WERI-Rb-1 (cell line): ENCODE data around the gene CFAP45.

ENCODE experiments used
- DNase-seq: peaks from one replicate; pipeline ENCODE4 v3.0.0-alpha.2; 2020
- H3K27ac ChIP-seq: fragments of 250-450 bp; sonication (Bioruptor Pico); 2 replicates; pipeline ENCODE4 v1.5.1; 2020; ENCODE audit warnings: mild to moderate bottlenecking, moderate library complexity
- H3K27me3 ChIP-seq: fragments of 250-450 bp; sonication (Bioruptor Pico); 2 replicates; pipeline ENCODE4 v1.5.1; 2021; ENCODE audit warnings: mild to moderate bottlenecking, low read depth, moderate library complexity; ENCODE audit not compliant: insufficient read depth, severe bottlenecking
- H3K36me3 ChIP-seq: fragments of 250-450 bp; sonication (Bioruptor Pico); 2 replicates; pipeline ENCODE4 v1.5.1; 2020; ENCODE audit warnings: mild to moderate bottlenecking, moderate library complexity
- H3K4me3 ChIP-seq: 2 replicates; pipeline ENCODE4 v1.5.1; 2011; ENCODE audit warnings: low read depth, mild to moderate bottlenecking, control low read depth, low read length
- H3K9me3 ChIP-seq: fragments of 250-450 bp; sonication (Bioruptor Pico); 2 replicates; pipeline ENCODE4 v1.5.1; 2021; ENCODE audit warnings: mild to moderate bottlenecking, moderate library complexity; ENCODE audit not compliant: severe bottlenecking
- TF ChIP-seq, protein P1 (sequence below): IDR thresholded peaks from 2 replicates; pipeline ENCODE4 v1.5.1; 2011; ENCODE audit warnings: low read depth, mild to moderate bottlenecking, control low read depth, inconsistent platforms, low read length

The CFAP45 gene

DNA sequence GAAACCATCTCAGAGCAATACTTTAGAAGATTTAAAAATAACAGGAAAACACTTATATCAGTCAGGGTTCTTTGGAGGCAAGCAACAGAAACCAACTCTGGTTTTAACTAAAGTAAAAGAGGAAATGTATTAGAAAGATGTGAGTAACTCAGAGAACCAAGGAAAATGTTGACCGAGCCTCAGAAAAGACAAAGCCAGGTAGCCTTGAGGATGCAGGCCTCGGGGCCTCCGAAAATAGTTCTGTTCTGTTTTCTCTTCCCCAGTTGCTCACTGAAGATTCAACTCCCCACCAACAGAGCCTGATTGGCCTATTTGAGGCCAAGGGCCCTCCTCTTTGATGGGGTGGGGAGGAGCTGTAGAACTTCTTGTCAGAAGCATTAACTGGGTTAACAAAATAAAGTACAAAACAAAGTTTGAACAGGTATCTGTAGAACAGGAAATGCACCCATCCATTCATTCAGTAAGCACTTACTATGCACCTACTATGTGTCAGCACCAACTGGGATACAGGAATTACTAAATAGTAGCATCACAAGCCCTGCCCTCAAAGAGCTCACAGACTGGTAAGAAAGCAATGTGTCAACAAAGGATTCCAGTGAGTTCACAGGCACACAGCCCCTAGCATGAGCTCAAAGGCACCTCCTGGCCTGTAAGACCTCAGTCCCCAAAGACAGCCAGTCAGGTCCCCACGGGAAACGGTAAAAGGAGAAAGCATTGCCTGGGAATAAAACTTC lies 60.7 kb downstream of the CFAP45 start:
- no peak for DNase-seq
- H3K9me3 ChIP-seq = no peaks in the 10 kb centered on the region
- H3K36me3 ChIP-seq = no peaks in the 10 kb centered on the region
- TF ChIP-seq, protein P1, sequence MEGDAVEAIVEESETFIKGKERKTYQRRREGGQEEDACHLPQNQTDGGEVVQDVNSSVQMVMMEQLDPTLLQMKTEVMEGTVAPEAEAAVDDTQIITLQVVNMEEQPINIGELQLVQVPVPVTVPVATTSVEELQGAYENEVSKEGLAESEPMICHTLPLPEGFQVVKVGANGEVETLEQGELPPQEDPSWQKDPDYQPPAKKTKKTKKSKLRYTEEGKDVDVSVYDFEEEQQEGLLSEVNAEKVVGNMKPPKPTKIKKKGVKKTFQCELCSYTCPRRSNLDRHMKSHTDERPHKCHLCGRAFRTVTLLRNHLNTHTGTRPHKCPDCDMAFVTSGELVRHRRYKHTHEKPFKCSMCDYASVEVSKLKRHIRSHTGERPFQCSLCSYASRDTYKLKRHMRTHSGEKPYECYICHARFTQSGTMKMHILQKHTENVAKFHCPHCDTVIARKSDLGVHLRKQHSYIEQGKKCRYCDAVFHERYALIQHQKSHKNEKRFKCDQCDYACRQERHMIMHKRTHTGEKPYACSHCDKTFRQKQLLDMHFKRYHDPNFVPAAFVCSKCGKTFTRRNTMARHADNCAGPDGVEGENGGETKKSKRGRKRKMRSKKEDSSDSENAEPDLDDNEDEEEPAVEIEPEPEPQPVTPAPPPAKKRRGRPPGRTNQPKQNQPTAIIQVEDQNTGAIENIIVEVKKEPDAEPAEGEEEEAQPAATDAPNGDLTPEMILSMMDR = no peak
- H3K4me3 ChIP-seq = no peak overlapping the region
- H3K27ac ChIP-seq = no peak overlapping the region
- H3K27me3 ChIP-seq = peaks cover 96% of the 10 kb centered on the region

DNA sequence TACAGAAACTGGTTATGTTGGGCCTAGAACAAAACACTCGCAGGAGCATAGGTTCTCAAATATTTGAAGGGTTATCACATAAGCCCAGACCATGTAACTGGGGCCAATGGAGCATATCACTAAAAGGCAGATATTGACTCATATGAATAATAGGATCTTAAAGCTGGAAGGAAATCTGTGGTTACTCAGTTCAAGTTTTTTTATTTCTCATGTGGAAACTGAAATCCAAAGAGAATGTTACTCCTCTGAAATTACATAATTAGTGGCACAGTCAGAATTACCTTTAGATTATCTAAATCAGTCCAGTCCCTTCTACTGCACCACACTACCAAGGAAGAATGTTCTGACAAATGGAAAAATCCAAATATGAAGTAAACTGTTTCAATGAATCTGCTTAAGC lies 61.2 kb downstream of the CFAP45 start:
- no peak overlapping the region for H3K4me3 ChIP-seq
- DNase-seq = no peak
- no peaks in the 10 kb centered on the region for H3K9me3 ChIP-seq
- H3K27ac ChIP-seq = no peak overlapping the region
- TF ChIP-seq, protein P1 = no peak
- H3K27me3 ChIP-seq = peaks cover 96% of the 10 kb centered on the region
- H3K36me3 ChIP-seq = no peaks in the 10 kb centered on the region

DNA sequence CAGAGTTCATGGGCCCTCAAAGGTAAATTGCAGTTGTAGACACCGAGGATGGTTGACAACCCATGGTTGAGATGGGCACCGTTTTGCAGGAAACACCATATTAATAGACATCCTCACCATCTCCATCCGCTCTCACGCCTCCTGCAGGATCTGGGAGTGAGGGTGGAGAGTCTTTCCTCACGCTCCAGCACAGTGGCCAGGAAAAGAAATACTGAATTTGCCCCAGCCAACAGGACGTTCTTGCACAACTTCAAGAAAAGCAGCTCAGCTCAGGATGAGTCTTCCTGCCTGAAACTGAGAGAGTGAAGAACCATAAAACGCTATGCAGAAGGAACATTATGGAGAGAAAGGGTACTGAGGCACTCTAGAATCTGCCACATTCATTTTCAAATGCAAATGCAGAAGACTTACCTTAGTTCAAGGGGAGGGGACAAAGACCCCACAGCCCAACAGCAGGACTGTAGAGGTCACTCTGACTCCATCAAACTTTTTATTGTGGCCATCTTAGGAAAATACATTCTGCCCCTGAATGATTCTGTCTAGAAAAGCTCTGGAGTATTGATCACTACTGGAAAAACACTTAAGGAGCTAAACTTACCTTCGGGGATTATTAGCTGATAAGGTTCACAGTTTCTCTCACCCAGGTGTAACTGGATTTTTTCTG lies 64.0 kb downstream of the CFAP45 start:
- TF ChIP-seq, protein P1 = peak; percentile 39
- H3K27me3 ChIP-seq = peaks cover 96% of the 10 kb centered on the region
- H3K9me3 ChIP-seq = no peaks in the 10 kb centered on the region
- DNase-seq = no peak
- H3K4me3 ChIP-seq = no peak overlapping the region
- no peaks in the 10 kb centered on the region for H3K36me3 ChIP-seq
- H3K27ac ChIP-seq = no peak overlapping the region

DNA sequence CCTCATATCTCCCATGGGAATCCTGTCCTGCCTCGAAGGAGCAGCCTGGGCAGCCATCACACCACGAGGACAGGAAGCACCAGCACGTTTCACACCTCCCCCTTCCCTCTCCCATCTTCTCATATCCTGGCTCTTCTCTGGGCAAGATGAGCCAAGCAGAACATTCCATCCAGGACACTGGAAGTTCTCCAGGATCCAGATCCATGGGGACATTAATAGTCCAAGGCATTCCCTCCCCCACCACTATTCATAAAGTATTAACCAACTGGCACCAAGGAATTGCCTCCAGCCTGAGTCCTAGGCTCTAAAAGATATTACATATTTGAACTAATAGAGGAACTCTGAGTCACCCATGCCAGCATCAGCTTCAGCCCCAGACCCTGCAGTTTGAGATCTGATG lies 64.6 kb downstream of the CFAP45 start:
- Histone ChIP-seq H3K9me3 (no peaks in the 10 kb centered on the region), H3K27me3 (peaks cover 96% of the 10 kb centered on the region), H3K4me3 (no peak overlapping the region), H3K27ac (no peak overlapping the region), H3K36me3 (no peaks in the 10 kb centered on the region)
- TF ChIP-seq, protein P1 = no peak
- no peak for DNase-seq

DNA sequence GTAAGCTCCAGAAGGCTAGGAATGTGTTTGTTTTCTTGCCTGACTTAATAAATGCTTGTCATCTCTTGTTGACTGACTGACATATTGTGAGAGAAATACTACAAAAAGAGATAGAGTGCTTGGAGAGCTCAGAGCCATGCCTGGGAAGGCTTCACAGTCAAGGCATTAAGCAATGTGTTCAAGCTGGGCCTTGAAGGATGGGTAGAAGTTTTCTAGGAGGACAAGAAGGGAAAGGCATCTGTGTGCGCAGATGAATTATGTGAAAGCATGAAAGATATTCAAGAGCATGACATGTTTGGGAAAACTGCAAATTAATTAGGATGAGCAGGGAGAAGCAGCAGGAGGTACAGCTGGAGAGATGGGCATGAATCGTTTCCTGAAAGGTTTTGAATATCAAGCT lies 67.7 kb downstream of the CFAP45 start:
- DNase-seq = no peak
- H3K4me3 ChIP-seq = no peak overlapping the region
- H3K36me3 ChIP-seq = no peaks in the 10 kb centered on the region

More for the DNA sequence above, 67.7 kb downstream of the CFAP45 start:
- peaks cover 96% of the 10 kb centered on the region for H3K27me3 ChIP-seq
- H3K27ac ChIP-seq = no peak overlapping the region
- TF ChIP-seq, protein P1 = no peak
- no peaks in the 10 kb centered on the region for H3K9me3 ChIP-seq
